Left ventricle myocardium inferior (tissue), 1 donor: ENCODE measurements around the gene FRMD7. TPM values are rescaled to one million over a fixed set of nuclear protein-coding genes. Genes with fewer than 3 reads are reported as not detected.

Source experiments
- DNase-seq: peaks from one replicate; pipeline ENCODE4 v3.0.0-alpha.2; 2020
- H3K27ac ChIP-seq: fragments of 200-600 bp; replicated peaks from 2 replicates; pipeline ENCODE4 v1.8.0; 2021
- H3K27me3 ChIP-seq: fragments of 200-600 bp; 2 replicates; pipeline ENCODE4 v1.8.0; 2021; ENCODE audit warnings: low read depth
- H3K36me3 ChIP-seq: fragments of 200-600 bp; 2 replicates; pipeline ENCODE4 v1.8.0; 2021
- H3K4me1 ChIP-seq: fragments of 200-600 bp; 2 replicates; pipeline ENCODE4 v1.8.0; 2021
- H3K4me3 ChIP-seq: fragments of 200-600 bp; 2 replicates; pipeline ENCODE4 v1.8.0; 2021; ENCODE audit warnings: mild to moderate bottlenecking, moderate library complexity
- H3K9me3 ChIP-seq: fragments of 200-600 bp; replicated peaks from 2 replicates; pipeline ENCODE4 v1.8.0; 2021
- intact Hi-C: fragments of 100-400 bp; cut with micrococcal nuclease; formaldehyde crosslinking; loops from one replicate; pipeline ENCODE4 v1.11.0; 2022
- total RNA-seq: library from RNA; stranded (reverse); fragmentation: NEBNext Ultra II Directional; extraction: Animal tissue kit (Norgen Biotek cat#: 25700); gene quantifications from one replicate; pipeline ENCODE4 v1.2.1, GENCODE V29; 2021
- TF ChIP-seq, protein P1 (sequence below): fragments of 200-600 bp; IDR thresholded peaks from 2 replicates; pipeline ENCODE4 v1.8.0; 2021; ENCODE audit warnings: antibody characterized with exemption, mild to moderate bottlenecking, borderline replicate concordance
- donor health status: DM: no; HTN: yes; CAD: no; lungs with severe emphysema.

FRMD7 gene
- total RNA-seq, 1 donor from 2014 or later = 0.14 TPM

DNA sequence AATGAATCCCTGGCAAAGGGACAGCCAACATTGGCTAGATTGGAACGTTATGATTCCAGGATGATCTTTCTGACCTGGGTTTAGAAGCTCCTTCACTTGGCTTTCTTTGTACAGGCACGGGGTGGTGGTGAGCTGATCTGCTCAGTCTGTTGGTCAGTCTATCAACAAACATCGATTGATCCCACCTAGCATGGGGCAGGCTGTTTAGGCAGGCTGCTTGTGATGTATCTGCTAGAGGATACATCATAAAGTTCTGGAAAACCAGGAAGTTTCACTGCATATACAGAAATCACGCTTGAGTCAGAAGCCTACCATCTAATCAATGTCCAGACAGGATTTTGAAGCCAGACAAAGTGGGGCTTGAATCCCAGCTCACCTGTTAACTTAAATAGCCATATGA lies 6.9 kb downstream of the FRMD7 start:
- Histone ChIP-seq H3K27me3 (no peaks in the 10 kb centered on the region), H3K27ac (no peak overlapping the region), H3K4me3 (no peak overlapping the region), H3K4me1 (no peaks in the 10 kb centered on the region), H3K36me3 (no peaks in the 10 kb centered on the region), H3K9me3 (no peaks in the 10 kb centered on the region)
- TF ChIP-seq, protein P1, sequence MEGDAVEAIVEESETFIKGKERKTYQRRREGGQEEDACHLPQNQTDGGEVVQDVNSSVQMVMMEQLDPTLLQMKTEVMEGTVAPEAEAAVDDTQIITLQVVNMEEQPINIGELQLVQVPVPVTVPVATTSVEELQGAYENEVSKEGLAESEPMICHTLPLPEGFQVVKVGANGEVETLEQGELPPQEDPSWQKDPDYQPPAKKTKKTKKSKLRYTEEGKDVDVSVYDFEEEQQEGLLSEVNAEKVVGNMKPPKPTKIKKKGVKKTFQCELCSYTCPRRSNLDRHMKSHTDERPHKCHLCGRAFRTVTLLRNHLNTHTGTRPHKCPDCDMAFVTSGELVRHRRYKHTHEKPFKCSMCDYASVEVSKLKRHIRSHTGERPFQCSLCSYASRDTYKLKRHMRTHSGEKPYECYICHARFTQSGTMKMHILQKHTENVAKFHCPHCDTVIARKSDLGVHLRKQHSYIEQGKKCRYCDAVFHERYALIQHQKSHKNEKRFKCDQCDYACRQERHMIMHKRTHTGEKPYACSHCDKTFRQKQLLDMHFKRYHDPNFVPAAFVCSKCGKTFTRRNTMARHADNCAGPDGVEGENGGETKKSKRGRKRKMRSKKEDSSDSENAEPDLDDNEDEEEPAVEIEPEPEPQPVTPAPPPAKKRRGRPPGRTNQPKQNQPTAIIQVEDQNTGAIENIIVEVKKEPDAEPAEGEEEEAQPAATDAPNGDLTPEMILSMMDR = no peak
- intact Hi-C loops = no loop called here
- DNase-seq = no peak

GRCh38 chrX:132119821-132120515 lies 7.9 kb downstream of the FRMD7 start:
- no peaks in the 10 kb centered on the region for H3K27me3 ChIP-seq
- H3K27ac ChIP-seq = no peak overlapping the region
- no peaks in the 10 kb centered on the region for H3K4me1 ChIP-seq
- intact Hi-C loops = no loop called here
- H3K4me3 ChIP-seq = no peak overlapping the region
- TF ChIP-seq, protein P1 = no peak
- H3K9me3 ChIP-seq = no peaks in the 10 kb centered on the region
- no peaks in the 10 kb centered on the region for H3K36me3 ChIP-seq
- DNase-seq = no peak

DNA sequence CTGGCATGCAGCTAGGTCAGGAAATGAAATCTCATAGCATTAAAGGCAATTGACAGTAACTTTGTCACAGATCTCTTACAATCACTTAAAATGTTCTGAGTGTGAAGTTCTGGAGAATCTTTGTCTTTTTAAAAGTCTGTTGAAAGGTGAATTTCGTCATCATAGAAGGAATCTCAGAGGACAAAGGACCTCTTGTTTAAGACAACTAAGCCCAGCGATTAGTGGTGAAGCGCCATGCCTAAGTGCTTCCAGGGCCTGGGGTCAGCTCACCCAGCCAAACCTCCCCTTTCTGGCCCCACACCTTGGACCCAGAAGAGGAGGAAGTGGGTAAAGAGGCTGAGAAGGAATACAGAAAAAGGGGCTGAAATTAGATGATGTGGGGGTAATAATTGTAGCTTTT lies 8.5 kb downstream of the FRMD7 start:
- Histone ChIP-seq H3K9me3 (no peaks in the 10 kb centered on the region), H3K27ac (no peak overlapping the region), H3K4me1 (no peaks in the 10 kb centered on the region), H3K4me3 (no peak overlapping the region), H3K27me3 (no peaks in the 10 kb centered on the region), H3K36me3 (no peaks in the 10 kb centered on the region)
- no peak for DNase-seq
- intact Hi-C loops = no loop called here
- TF ChIP-seq, protein P1 = no peak

DNA sequence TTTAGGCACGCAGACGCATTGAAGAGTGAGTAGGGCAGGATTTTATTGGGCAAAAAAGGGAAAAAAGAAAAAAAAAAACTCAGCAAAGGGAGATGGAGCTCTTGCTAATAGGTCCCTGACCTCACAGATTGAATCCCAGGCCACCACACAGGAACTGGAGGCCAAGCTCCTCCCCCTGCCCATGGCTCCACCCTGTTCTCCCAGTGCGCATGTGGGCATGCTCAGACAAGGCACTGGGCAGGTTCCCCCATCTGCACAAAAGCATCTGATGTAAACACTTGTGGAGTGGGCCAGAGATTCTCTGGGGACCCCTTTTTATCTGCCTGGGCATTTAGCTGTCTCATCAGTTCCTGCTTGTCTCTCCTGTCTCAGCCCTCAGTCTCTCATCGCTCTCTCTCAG lies 9.5 kb downstream of the FRMD7 start:
- intact Hi-C loops = no loop called here
- no peaks in the 10 kb centered on the region for H3K4me1 ChIP-seq
- no peaks in the 10 kb centered on the region for H3K9me3 ChIP-seq
- no peak overlapping the region for H3K27ac ChIP-seq
- no peak overlapping the region for H3K4me3 ChIP-seq
- no peaks in the 10 kb centered on the region for H3K36me3 ChIP-seq
- DNase-seq = no peak
- TF ChIP-seq, protein P1 = no peak
- H3K27me3 ChIP-seq = no peaks in the 10 kb centered on the region

GRCh38 chrX:132115792-132116191 lies 12.0 kb downstream of the FRMD7 start:
- no peak for DNase-seq
- H3K27ac ChIP-seq = no peak overlapping the region
- H3K36me3 ChIP-seq = no peaks in the 10 kb centered on the region
- TF ChIP-seq, protein P1 = no peak
- intact Hi-C loops = no loop called here
- H3K27me3 ChIP-seq = no peaks in the 10 kb centered on the region
- H3K4me3 ChIP-seq = no peak overlapping the region
- no peaks in the 10 kb centered on the region for H3K4me1 ChIP-seq
- H3K9me3 ChIP-seq = no peaks in the 10 kb centered on the region
